ENCODE results near the gene MAP10. TPM values are rescaled to one million over a fixed set of nuclear protein-coding genes. Genes with fewer than 3 reads are reported as not detected.
A peak's percentile ranks its signal among the peaks of the same experiment; 100 is the strongest.
"Not testable (repeated sequence)": the region's sequence is repeated elsewhere in the genome, so short reads cannot be mapped to it uniquely, and the experiment has no call there.

The MAP10 gene, protein sequence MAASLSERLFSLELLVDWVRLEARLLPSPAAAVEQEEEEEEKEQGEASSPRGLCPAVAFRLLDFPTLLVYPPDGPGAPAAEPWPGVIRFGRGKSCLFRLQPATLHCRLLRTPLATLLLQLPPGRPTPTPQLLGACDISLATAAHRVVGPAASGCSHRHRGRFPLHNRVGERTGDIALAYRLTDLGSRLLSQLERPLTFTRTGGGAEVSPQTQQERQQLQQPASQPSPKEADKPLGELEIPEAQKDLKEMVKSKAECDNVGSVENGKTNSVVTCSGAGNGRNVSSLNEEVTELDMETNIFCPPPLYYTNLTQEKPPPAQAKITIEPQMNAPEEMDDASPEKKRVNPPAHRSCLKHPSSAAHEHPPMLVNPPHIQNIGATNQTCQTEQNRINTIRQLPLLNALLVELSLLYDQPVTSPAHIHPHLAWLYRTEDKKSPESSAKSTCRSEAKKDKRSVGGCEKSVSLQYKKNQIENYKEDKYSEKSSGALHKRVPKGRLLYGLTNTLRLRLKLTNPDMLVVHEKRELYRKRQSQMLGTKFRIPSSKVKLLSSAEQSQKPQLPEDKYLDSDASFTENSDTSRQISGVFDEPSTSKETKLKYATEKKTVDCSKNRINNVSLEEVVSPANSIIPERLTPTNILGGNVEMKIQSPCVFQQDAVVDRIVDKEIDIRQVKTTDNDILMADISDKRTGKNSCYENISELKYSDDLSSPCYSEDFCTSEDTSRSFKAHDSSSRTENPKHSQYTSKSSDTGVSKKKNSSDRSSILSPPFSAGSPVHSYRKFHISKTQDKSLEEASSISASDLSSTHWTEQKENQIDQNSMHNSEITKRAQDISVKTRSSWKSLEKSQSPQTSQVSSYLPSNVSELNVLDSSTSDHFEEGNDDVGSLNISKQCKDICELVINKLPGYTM
- 3.9 and 6.9 TPM in 2 replicates for total RNA-seq (2014; rRNA removed; shearing (Covaris generic))

DNA sequence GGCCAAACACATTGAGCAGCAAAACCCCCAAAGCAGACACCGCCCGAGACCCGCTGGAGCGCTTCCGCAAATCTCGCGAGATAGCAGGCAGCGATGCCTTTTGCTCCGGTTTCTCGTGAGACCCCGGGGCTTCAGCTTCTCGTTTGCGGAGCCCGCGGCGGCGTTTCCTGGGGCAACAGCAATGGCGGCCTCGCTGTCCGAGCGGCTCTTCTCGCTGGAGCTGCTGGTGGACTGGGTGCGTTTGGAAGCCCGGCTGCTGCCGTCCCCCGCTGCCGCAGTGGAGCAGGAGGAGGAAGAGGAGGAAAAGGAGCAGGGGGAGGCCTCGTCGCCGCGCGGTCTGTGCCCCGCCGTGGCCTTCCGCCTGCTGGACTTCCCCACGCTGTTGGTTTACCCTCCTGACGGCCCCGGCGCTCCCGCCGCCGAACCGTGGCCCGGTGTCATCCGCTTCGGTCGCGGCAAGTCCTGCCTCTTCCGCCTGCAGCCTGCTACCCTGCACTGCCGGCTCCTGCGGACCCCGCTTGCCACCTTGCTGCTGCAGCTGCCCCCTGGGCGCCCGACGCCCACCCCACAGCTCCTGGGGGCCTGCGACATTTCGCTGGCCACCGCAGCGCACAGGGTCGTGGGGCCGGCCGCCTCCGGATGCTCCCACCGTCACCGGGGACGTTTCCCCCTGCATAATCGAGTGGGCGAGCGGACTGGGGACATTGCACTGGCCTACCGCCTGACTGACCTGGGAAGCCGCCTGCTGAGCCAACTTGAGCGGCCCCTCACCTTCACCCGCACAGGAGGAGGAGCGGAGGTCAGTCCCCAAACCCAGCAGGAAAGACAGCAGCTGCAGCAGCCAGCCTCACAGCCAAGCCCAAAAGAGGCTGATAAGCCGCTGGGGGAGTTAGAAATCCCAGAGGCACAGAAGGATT lies at the start of gene MAP10:
TSS of gene MAP10 (plus strand) at position 148 of the 917 bp plus-strand sequence. CDS start at position 182, 34 bp downstream.
- peak; percentile 84 for DNase-seq (ENCODE audit: low read depth)

DNA sequence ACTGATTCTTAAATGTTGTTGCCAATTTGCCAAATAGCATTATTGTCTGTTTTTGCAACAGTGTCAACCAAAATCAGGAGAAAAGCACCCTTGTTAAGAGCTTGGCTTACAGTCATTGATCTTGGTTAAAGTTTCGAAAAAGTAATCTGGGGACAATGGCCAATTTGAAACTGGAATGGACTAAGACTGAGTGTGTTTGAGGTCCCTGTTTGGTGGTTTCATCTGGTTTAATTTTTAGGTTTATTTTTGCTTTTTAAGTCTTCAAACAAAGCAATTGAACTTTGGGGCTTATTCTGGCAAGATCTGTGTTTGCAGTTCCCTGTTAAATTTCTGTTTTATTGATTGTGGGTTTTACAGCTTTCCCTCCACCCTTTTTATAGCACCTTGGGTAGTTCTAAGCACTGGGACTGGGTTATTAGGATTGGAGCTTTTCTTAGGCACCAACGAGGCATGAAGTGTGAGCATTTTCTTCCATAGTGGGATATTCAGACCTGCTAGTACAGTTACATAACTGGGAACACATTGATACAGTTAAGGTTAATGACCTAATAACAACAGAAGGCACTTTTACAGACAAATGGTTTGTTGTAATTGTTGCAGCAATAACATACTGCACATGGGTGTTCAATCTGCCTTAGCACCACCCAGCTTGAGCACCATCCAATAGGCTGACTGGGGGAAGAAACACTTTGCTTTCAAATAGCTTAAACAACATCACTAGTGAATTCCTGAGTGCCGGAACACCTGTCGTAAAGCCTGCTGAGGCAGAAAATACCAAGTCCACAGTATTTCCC lies 40.6 kb upstream of the MAP10 start:
- DNase-seq (ENCODE audit: low read depth) = peak; percentile 7

DNA sequence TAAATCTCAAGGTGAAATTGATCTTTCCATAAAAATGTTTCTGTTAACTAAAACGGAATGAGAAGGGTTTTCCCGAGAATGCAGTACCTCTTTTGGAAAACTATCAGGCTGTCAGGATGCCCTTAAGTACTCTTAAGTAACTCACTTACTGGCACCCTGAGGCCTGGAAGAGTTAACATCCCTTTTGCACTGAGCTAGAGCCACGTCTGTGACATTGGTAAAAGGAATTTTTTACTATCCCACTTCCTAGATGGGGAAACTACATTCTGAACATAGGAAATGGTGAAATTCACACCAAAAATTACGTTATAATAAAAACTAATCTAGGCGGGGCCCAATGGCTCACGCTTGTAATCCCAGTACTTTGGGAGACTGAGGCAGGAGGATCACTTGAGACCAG lies 39.7 kb upstream of the MAP10 start:
- peak; percentile 15 for DNase-seq (ENCODE audit: low read depth)

DNA sequence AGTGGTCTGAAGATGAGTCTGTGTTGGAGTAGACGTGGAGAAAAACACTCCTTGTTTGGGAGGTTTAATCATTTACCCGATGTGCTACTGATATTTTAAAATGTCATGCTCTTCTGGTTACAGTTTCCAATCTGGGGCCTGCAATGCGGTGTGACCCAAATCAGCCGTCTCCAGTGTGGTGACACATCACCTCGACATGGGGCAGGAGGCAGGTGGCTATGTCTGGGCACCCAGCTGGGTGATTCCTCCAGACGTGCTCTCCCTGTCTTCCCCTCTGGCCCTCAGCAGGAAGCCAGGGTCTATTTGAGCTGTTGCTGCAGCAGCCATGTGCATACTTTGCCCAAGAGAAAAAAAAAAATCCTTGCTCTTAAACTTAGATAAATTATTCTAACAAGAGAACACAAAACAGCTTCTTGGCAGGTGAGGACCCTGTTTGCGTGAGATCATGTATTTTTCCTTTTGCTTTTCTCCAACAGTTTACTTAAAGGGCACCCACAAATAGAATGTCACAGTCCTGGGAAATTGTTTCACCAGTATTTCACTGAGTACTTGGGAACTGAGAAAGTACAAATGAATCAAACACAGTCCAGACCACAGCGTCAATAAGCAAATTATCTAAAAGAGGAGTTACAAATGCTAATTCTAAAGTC lies 38.9 kb upstream of the MAP10 start:
- peak; percentile 78 for DNase-seq (ENCODE audit: low read depth)

DNA sequence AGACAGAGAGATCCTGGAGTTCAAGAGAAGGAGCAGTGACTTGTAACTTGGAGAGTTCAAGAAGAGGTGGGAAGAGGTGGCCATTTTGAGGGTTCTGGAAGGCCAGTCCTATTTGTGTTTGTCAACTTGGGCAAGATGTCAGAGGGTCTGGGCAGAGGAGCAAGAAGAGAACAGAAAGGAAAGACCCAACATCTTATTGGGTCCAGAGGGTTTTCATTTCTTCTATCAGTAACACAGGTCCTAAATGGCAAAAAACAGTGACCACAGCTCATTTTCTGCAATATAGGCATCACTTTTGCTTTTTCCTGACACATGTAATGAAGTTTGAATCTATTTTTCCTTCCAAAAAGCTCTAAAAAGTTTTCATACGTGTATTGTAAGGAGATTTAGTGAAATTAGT lies 38.3 kb upstream of the MAP10 start:
- DNase-seq (ENCODE audit: low read depth) = no peak

DNA sequence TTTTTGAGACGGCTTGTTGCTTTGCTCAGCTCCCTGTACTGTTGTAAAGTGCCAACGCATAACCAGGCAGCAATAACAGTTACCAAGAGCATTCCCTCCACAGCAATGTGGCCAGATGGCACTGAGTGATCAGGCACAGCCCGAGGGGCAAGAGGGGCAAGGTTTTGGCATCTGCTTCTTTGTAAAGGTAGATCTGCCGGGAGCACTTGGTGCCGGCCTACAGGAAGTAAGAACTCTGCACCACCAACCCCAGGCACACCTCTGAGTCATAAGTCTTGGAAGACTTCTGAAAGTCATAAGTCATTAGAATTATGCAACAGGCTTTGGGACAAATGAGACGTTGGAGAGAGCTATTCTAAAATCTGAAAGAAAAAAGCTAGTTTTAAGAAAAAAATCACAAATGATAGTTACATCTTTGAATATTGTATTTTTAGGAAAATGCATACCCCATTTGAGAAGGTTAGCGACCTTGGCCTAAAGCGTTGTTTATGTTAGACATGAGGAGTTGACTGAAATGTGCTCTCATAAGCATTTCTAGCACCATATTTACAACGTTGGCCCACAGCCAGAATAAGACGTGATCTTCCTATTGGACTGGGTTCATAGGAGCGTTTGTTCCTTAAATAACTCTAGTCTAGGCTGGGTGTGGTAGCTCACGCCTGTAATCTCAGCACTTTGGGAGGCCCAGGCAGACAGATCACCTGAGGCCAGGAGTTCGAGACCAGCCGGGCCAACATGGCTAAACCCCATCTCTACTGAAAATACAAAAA lies 37.7 kb upstream of the MAP10 start:
- DNase-seq (ENCODE audit: low read depth) = peak; percentile 99

DNA sequence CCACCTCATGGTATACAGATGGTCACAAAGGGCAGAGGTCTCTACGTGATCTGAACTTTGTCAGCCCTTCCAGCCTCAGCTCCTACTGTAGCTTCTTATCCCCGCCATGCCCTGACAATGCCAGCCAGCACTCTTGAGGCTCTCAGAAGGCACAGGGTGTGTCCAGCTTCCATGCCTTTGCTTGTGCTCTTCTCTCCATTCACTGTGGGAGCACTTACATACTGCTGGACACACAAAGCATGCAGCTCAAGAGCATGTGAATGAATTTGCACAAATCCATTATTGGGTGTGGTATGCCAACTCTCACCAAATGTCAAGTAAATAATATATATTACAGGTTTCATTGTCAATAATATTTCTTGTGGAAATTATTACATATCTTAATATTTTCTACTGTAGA lies 36.4 kb upstream of the MAP10 start:
- no peak for DNase-seq (ENCODE audit: low read depth)

DNA sequence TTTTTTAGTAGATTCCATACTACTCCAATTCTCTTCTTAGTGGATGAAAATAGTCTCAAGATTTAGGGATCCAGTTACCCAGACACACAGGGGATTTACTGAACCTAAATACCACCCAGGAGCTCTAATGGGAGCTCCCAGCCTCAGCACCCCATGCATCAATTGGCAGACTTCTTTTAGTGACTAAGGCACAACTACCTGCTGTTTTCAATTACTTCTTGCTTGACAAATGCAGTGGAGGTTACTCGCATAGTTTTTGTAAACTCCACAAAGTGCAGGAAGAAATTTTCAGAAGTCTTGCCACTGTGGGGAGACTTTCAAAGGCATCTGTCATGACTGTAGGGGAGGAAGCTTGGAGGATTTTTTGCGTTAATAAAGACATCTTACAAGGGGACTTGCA lies 35.5 kb upstream of the MAP10 start:
- DNase-seq (ENCODE audit: low read depth) = no peak

DNA sequence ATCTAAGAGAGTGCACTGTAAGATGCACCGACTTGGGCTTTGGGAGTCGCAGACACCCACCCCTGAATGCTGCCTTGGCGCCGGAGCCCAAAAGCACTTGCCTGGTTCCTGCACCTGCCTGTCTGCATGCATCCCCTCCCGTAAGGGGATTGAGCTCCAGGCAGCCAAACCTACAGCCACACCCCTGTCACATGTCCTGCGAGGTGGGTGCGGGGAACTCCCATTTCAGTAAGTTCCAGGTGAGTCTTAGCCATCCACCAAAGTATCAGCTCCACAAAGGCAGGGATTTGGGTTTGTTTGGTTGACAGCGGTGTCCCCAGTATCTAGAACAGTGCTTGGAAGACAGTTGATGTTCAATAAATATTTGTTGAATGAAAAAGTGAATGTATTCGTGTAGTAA lies 31.5 kb upstream of the MAP10 start:
- DNase-seq (ENCODE audit: low read depth) = no peak

DNA sequence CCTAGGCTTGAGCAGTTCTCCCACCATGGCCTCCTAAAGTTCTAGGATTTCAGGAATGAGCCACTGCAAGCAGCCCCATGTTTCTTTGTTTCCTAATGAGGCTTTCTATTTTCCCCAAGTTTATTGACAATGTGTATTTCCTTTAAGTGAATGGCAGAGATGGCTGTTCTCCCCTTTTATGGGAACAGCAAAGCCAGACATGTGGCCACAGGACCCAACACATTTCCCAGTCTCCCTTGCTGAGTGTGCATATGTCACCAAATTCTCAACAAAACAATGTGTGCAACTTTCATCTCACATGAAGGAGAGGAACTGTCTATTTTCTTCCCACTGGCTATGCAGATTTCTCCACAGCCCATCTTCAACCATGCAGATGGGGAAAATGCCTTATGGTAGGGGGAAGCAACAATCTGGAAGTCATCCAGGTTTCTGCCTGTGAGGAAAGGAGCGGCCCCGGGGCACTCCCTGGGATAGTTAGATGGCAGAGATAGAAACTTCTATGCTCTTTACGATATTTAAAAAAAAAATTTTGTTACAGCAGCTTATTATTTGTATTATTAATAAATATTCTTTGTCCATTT lies 28.6 kb upstream of the MAP10 start:
- no peak for DNase-seq (ENCODE audit: low read depth)

DNA sequence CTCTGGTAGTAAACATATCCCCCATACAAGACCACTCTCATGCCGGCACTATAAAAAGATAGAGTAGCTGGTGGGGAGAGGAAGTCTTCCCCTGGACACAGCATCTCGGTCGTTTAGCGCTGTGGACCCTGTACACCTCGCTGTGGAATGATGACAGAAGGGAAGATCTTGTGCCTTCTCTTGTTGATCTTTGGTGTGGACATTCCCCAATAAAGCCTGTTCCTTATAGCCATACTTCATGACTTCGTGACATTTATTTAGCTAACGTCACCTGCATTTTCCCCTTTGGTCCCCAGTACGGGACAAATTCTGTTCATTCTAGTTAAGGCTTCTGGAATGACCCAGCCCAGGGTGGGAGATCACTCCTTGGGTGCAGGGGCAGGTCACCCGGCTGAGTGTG lies 24.9 kb upstream of the MAP10 start:
- no peak for DNase-seq (ENCODE audit: low read depth)

DNA sequence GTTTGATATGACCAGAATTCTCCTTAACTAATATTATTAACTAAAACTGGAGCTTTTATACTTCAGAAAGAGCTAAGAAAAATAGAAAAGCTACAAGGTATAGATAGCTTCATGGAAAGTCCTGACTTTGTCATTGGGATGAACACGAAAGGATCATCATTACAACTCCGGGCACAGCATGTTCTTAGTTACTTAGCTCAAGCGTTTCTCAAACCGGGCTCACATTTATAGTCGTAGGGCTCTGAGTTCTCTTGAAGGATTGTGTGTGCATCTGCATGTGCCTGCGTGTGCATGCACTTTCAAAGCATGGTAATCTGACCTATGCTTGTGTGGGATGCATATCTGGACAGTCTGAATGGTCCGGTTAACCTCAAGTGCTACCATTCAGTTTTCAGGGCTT lies 20.4 kb upstream of the MAP10 start:
- no peak for DNase-seq (ENCODE audit: low read depth)

DNA sequence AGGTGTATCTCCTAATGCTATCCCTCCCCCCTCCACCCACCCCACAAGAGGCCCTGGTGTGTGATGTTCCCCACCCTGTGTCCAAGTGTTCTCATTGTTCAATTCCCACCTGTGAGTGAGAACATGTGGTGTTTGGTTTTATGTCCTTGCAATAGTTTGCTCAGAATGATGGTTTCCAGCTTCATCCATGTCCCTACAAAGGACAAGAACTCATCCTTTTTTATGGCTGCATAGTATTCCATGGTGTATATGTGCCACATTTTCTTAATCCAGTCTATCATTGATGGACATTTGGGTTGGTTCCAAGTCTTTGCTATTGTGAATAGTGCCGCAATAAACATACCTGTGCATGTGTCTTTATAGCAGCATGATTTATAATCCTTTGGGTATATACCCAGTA lies 19.6 kb upstream of the MAP10 start:
- DNase-seq (ENCODE audit: low read depth) = not testable (repeated sequence)

DNA sequence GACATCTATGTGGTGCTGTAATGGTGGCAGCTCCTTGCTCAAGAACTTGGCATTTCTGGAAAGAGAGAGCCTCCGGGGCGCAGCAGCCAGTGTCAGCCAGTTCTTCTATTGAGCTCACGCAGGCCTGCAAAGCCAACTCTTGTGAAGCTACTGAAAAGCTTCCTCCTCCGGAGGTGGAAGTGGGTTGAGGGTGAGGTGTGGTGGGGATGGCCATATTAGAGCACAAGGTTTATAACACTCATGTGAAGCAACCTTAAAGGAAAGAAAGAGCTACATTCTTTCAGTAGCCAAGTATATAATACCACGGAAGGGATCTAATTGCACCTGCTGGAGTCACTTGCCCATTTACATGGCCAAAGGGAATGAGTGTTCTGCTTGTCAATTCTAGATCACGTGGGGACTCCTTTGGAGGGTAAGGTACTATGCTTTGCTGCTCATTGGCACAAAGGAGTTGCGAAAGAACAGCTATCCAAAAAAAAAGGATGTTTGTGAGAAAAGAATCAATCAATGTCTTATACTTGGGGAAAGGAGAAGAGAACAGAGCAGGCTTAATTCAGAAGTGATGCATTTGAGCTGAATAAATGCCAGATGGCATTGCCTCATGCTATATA lies 18.3 kb upstream of the MAP10 start:
- no peak for DNase-seq (ENCODE audit: low read depth)

DNA sequence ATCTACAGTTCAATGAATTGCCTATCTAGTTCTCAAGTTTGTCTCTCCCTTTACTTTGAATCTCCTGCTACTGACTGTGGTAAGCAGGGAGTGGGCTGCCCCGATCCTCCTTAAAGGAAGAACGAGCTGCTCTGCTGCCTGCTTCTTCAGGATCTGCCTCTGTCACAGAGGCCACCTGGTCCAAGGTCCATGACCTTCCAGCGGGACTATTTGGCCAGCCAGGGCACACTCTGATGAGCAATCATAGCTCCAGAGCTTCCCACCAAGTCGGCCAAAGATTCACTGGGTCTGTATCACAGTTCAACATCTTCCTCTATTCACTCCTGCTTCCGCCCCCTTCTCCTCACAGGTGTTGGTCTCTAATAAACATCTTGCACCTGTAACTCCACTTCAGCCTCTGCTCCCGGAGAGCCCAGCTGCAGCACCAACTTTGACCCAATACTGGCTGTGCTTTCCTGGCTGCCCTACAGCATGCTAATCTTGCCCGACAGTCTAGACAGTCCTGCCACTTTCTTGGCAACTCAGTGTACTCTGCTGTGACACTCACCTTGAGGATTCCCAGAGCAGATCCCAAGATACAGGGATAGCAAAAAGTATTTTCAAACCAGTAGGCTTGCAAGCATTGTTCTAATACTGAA lies 16.9 kb upstream of the MAP10 start:
- no peak for DNase-seq (ENCODE audit: low read depth)

DNA sequence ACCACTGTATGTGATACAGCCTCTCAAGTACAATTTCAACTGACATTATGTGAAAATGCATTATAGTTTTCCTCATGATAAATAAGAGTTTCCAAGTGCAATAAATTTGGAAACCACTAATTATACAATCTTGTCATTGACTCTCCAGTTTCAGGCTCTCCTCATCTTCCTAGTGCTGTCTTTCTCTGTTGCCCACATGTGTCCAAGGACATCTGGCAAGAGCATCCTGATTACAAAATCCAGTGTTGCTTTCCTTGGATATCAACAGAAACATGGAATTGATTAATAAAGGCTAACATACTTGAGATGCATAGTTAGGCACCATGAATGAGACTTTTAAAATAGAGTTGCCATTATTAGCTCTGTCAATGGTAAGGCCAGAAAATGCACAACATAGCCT lies 15.6 kb upstream of the MAP10 start:
- no peak for DNase-seq (ENCODE audit: low read depth)

DNA sequence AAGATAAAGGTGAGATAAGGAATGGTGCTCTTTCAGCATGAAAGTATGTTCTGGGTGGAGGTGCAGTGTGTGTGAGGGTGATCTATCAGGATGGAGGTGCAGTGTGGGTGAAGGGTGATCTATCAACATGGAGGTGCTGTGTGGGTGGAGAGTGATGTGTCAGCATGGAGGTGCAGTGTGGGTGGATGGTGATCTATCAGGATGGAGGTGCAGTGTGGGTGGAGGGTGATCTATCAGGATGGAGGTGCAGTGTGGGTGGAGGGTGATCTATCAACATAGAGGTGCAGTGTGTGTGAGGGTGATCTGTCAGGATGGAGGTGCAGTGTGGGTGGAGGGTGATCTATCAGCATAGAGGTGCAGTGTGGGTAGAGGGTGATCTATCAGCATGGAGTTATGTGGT lies 12.3 kb upstream of the MAP10 start:
- DNase-seq (ENCODE audit: low read depth) = no peak

DNA sequence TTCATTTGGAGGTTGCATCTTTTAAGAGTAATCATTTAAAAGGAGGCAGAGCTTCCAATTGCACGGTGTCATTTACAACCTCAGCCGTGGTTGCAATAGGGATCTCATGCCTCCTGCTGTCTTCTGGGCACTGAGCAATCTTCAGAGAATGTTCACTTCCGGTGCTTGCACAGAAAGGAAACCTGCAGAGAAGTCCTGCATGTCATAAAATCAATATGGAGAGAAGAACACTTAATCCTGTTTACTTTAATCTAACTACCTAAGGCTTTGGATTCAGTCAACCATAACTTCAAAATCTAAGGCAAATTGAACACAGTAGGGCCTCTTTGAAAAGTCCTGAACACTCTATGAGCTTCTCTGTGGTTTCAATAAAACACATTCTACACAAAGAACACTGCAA lies 11.3 kb upstream of the MAP10 start:
- peak; percentile 90 for DNase-seq (ENCODE audit: low read depth)
